Measurements from ENCODE around the gene TSC1.

GRCh38 chr9:132985071-132985350, 40.6 kb upstream of the TSC1 start:
- TF ChIP-seq CTCF (IDR thresholded peaks at IDR 0.05; ENCODE audit: low read length) (no peak), EZH2phosphoT487 (IDR thresholded peaks at IDR 0.05; ENCODE audit: low read length) (no peak), EZH2 (optimal IDR thresholded peaks at IDR 0.05; ENCODE audit: low read depth, low read length) (no peak)
